ENCODE data around the gene CACNA1G. TPM values are rescaled to one million over a fixed set of nuclear protein-coding genes. Genes with fewer than 3 reads are reported as not detected.

Gene CACNA1G
- total and polyA plus RNA-seq, 3 donors from 2014 or later, result 1.3 to 1.7 (median 1.7) TPM

- 55 to 63% methylated on average over 19 to 20 of the region's 20 CpGs for WGBS, 2 donors
- H3K4me3 ChIP-seq, result no peak overlapping the region
- H3K4me1 ChIP-seq, result peaks cover 42% of the 10 kb centered on the region
- no peak overlapping the region for H3K27ac ChIP-seq
- no peak for TF ChIP-seq CTCF (IDR thresholded peaks at IDR 0.05)
- no peak for TF ChIP-seq POLR2A (IDR thresholded peaks at IDR 0.05)
- no peaks in the 10 kb centered on the region for H3K27me3 ChIP-seq
- no peaks in the 10 kb centered on the region for H3K9me3 ChIP-seq
- intact Hi-C loops (cut with DNase I; ENCODE audit: low total_unique reads), result no loop called here
- H3K36me3 ChIP-seq (ENCODE audit: low read depth, missing control alignments), result no peaks in the 10 kb centered on the region
- DNase-seq, result no peak
These were observed 21.7 kb upstream of the CACNA1G start for GRCh38 chr17:50538549-50539410.

GRCh38 chr17:50539762-50540559 is 20.6 kb upstream of the CACNA1G start:
- no peaks in the 10 kb centered on the region for H3K27me3 ChIP-seq
- TF ChIP-seq CTCF (IDR thresholded peaks at IDR 0.05) (no peak), POLR2A (IDR thresholded peaks at IDR 0.05) (no peak)
- no peaks in the 10 kb centered on the region for H3K36me3 ChIP-seq (ENCODE audit: low read depth, missing control alignments)
- no peak for DNase-seq
- peaks cover 30% of the 10 kb centered on the region for H3K4me1 ChIP-seq
- no peaks in the 10 kb centered on the region for H3K9me3 ChIP-seq
- H3K27ac ChIP-seq, result no peak overlapping the region
- WGBS, 2 donors, result 70 to 82% methylated on average over 9 to 15 of the region's 15 CpGs
- intact Hi-C loops (cut with DNase I; ENCODE audit: low total_unique reads), result loop anchor here (5.0 kb wide), 1 partner anchor 58 kb away; no protein-coding TSS in a partner anchor
- no peak overlapping the region for H3K4me3 ChIP-seq

- intact Hi-C loops (cut with DNase I; ENCODE audit: low total_unique reads), result loop anchor here (5.0 kb wide), 1 partner anchor 58 kb away; no protein-coding TSS in a partner anchor
- WGBS, 2 donors, result 79 to 84% methylated on average over 11 of the region's 11 CpGs
- Histone ChIP-seq H3K9me3 (no peaks in the 10 kb centered on the region), H3K4me3 (peak overlapping the region in 1 of 2 donors; percentile 71), H3K36me3 (ENCODE audit: low read depth, missing control alignments) (no peaks in the 10 kb centered on the region), H3K4me1 (peaks cover 25% of the 10 kb centered on the region), H3K27ac (peak overlapping the region in 1 of 2 donors; percentile 76), H3K27me3 (no peaks in the 10 kb centered on the region)
- TF ChIP-seq POLR2A (IDR thresholded peaks at IDR 0.05) (no peak), CTCF (IDR thresholded peaks at IDR 0.05) (no peak)
- no peak for DNase-seq
These were observed 19.7 kb upstream of the CACNA1G start for GRCh38 chr17:50540560-50541401.

- peak; percentile 20 for DNase-seq
- intact Hi-C loops (cut with DNase I; ENCODE audit: low total_unique reads), result loop anchor here (5.0 kb wide), 1 partner anchor 59 kb away; no protein-coding TSS in a partner anchor
- peak overlapping the region; percentile 56 to 71 for H3K4me3 ChIP-seq
These were observed 19.2 kb upstream of the CACNA1G start for GRCh38 chr17:50541402-50541715.

More at GRCh38 chr17:50541402-50541715, 19.2 kb upstream of the CACNA1G start:
- Histone ChIP-seq H3K36me3 (ENCODE audit: low read depth, missing control alignments) (no peaks in the 10 kb centered on the region), H3K4me1 (peaks cover 22% of the 10 kb centered on the region), H3K9me3 (no peaks in the 10 kb centered on the region), H3K27me3 (no peaks in the 10 kb centered on the region), H3K27ac (peak overlapping the region; percentile 76 to 87)
- 51 to 58% methylated on average over 9 of the region's 9 CpGs for WGBS, 2 donors
- TF ChIP-seq POLR2A (IDR thresholded peaks at IDR 0.05) (no peak), CTCF (IDR thresholded peaks at IDR 0.05) (no peak)

All from testis (tissue), 3 donors.